NB4 (cell line): ENCODE data around the gene BLOC1S1.

Experiments used
- DNase-seq: peaks from one replicate; pipeline ENCODE4 v3.0.0; 2010; ENCODE audit warnings: low read depth
- H3K4me3 ChIP-seq: one replicate; pipeline ENCODE4 v1.5.1; 2011; ENCODE audit warnings: mild to moderate bottlenecking, low read depth, low read length, moderate library complexity
- MAX ChIP-seq: IDR thresholded peaks from 2 replicates; pipeline ENCODE4 v1.6.1; 2011; ENCODE audit warnings: low read depth, low read length
- MYC ChIP-seq: IDR thresholded peaks from 2 replicates; pipeline ENCODE4 v1.6.1; 2011; ENCODE audit warnings: low read depth, low read length
- POLR2A ChIP-seq: IDR thresholded peaks from 2 replicates; pipeline ENCODE4 v1.6.1; 2011; ENCODE audit warnings: mild to moderate bottlenecking; ENCODE audit not compliant: insufficient read length; ENCODE audit errors: extremely low read depth
- TF ChIP-seq, protein P1 (sequence below): IDR thresholded peaks from one replicate; pipeline ENCODE4 v1.5.1; 2012; ENCODE audit warnings: low read depth, low read length

Gene BLOC1S1

GRCh38 chr12:55703901-55704761 is 11.7 kb upstream of the BLOC1S1 start:
- TF ChIP-seq POLR2A (no peak), MYC (no peak), MAX (no peak)
- TF ChIP-seq, protein P1, sequence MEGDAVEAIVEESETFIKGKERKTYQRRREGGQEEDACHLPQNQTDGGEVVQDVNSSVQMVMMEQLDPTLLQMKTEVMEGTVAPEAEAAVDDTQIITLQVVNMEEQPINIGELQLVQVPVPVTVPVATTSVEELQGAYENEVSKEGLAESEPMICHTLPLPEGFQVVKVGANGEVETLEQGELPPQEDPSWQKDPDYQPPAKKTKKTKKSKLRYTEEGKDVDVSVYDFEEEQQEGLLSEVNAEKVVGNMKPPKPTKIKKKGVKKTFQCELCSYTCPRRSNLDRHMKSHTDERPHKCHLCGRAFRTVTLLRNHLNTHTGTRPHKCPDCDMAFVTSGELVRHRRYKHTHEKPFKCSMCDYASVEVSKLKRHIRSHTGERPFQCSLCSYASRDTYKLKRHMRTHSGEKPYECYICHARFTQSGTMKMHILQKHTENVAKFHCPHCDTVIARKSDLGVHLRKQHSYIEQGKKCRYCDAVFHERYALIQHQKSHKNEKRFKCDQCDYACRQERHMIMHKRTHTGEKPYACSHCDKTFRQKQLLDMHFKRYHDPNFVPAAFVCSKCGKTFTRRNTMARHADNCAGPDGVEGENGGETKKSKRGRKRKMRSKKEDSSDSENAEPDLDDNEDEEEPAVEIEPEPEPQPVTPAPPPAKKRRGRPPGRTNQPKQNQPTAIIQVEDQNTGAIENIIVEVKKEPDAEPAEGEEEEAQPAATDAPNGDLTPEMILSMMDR, result no peak
- DNase-seq, result no peak
- H3K4me3 ChIP-seq, result no peak overlapping the region

DNA sequence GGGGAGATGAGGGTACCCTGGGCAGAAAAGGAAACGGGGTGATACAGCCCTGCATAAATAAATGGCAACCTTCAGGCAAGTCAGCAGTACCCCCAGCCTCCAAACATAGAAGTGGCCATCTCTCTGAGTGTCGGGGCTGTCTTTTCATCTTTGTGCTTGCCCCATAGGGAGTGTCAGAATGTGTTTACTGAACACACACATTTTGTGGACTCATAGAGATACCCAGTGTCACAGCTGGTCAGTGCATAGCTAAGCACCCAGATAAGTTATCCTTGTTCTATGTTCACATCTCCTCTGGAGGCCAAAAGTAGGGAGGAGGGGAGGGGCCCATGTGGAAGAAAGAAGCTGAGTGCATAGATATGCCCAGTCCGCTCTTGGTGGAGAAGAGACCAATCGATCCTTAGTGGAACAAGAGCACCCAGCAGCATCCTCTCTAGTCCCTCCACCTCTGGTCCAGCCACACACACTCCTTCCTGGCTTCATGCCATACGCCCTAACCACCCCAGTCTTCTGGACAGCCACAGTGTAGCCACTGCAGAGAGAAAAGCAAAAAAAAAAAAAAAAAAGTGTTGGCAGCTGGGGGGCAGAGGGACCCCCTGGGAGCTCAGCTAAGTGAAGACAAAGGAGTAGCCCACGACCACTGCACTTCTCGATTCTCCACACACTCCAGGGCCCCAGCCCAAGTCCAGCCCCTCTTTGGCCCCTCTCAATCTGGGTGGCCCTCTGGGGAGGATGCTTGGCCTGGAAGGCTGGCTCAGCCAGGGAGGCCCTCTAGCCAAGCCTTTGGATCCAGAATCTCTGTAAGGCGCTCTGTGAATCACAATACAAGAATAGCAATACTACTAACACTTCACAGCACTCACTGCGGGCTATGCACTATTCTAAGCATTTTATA is 10.8 kb upstream of the BLOC1S1 start:
- DNase-seq, result no peak
- TF ChIP-seq MYC (no peak), POLR2A (no peak), MAX (no peak)
- TF ChIP-seq, protein P1, result no peak
- H3K4me3 ChIP-seq, result no peak overlapping the region

GRCh38 chr12:55705782-55706402 is 10.0 kb upstream of the BLOC1S1 start:
- TF ChIP-seq MAX, result no peak
- TF ChIP-seq, protein P1, result peak; percentile 69
- H3K4me3 ChIP-seq, result no peak overlapping the region
- no peak for DNase-seq

- DNase-seq, result no peak
- no peak overlapping the region for H3K4me3 ChIP-seq
- TF ChIP-seq, protein P1, result no peak
- no peak for TF ChIP-seq POLR2A
- no peak for TF ChIP-seq MAX
These were observed 9.2 kb upstream of the BLOC1S1 start for GRCh38 chr12:55706568-55707218.

GRCh38 chr12:55707219-55707671 is 8.6 kb upstream of the BLOC1S1 start:
- TF ChIP-seq, protein P1, result no peak
- TF ChIP-seq POLR2A, result no peak
- no peak for TF ChIP-seq MAX
- no peak for TF ChIP-seq MYC
- no peak overlapping the region for H3K4me3 ChIP-seq
- DNase-seq, result peak; percentile 89
